OCI-LY7 (cell line): ENCODE measurements around the gene SLC25A21. TPM values are rescaled to one million over a fixed set of nuclear protein-coding genes. Genes with fewer than 3 reads are reported as not detected.
"Not testable (repeated sequence)": the region's sequence is repeated elsewhere in the genome, so short reads cannot be mapped to it uniquely, and the experiment has no call there.

Source experiments
- BruUV-seq: library from RNA; stranded (reverse); fragments of 400-500 nt; replicated peaks from 2 replicates; lab custom pipeline; 2021; lab: Mats Ljungman, UMichigan
- CTCF ChIA-PET: fragments of 300-600 bp; sonication (Branson Sonifier 250); formaldehyde crosslinking; loops from one replicate; lab custom pipeline; 2022; ENCODE audit warnings: antibody characterized with exemption; ENCODE audit not compliant: unreplicated experiment; lab: Charles Lee
- POLR2A ChIA-PET: fragments of 300-600 bp; sonication (Branson Sonifier 250); formaldehyde crosslinking; loops from one replicate; lab custom pipeline; 2022; ENCODE audit warnings: antibody characterized with exemption; lab: Charles Lee
- DNase-seq: peaks from one replicate; pipeline ENCODE4 v3.0.0-alpha.2; 2015; ENCODE audit warnings: low spot score
- H2AFZ ChIP-seq: fragments of 200-600 bp; sonication (generic), shearing (Covaris generic); 2 replicates; pipeline ENCODE4 v1.6.1; 2014; ENCODE audit warnings: mild to moderate bottlenecking, antibody characterized with exemption, low read length, moderate library complexity
- H3K27ac ChIP-seq: fragments of 200-600 bp; sonication (generic); 2 replicates; pipeline ENCODE4 v1.5.1; 2014; ENCODE audit warnings: mixed run types, low read depth, mild to moderate bottlenecking, moderate library complexity, low read length, inconsistent platforms; ENCODE audit not compliant: poor library complexity, severe bottlenecking
- H3K36me3 ChIP-seq: fragments of 200-600 bp; sonication (generic); 2 replicates; pipeline ENCODE4 v1.6.1; 2014; ENCODE audit warnings: mild to moderate bottlenecking, antibody characterized with exemption, low read length, moderate library complexity, mixed read lengths; ENCODE audit not compliant: insufficient read depth
- H3K4me1 ChIP-seq: fragments of 200-600 bp; sonication (generic); 2 replicates; pipeline ENCODE4 v1.5.1; 2014; ENCODE audit warnings: mild to moderate bottlenecking, low read length; ENCODE audit not compliant: insufficient read depth, poor library complexity, severe bottlenecking
- H3K4me2 ChIP-seq: fragments of 200-600 bp; sonication (generic); 2 replicates; pipeline ENCODE4 v1.6.1; 2014; ENCODE audit warnings: mild to moderate bottlenecking, low read length
- H3K4me3 ChIP-seq: fragments of 200-600 bp; sonication (generic); 2 replicates; pipeline ENCODE4 v1.5.1; 2014; ENCODE audit warnings: mild to moderate bottlenecking, low read depth, low read length; ENCODE audit not compliant: poor library complexity, severe bottlenecking
- H3K79me2 ChIP-seq: fragments of 200-600 bp; sonication (generic); 2 replicates; pipeline ENCODE4 v1.6.1; 2016; ENCODE audit warnings: low read depth, mild to moderate bottlenecking, low read length, moderate library complexity, mixed read lengths; ENCODE audit not compliant: insufficient read depth
- H3K9me2 ChIP-seq: fragments of 200-600 bp; sonication (generic); 2 replicates; pipeline ENCODE4 v1.6.1; 2016; ENCODE audit warnings: mild to moderate bottlenecking, low read length, mixed read lengths; ENCODE audit not compliant: insufficient read depth
- H3K9me3 ChIP-seq: fragments of 200-600 bp; sonication (generic); 2 replicates; pipeline ENCODE4 v1.6.1; 2014; ENCODE audit warnings: mild to moderate bottlenecking, mixed run types, low read length, mixed read lengths
- H4K20me1 ChIP-seq: fragments of 200-600 bp; sonication (generic); 2 replicates; pipeline ENCODE4 v1.6.1; 2014; ENCODE audit warnings: mild to moderate bottlenecking, antibody characterized with exemption, low read length, moderate library complexity, mixed read lengths; ENCODE audit not compliant: insufficient read depth
- EZH2phosphoT487 ChIP-seq: fragments of 200-600 bp; sonication (generic); IDR thresholded peaks from 2 replicates; pipeline ENCODE4 v1.6.1; 2018; ENCODE audit warnings: low read depth, borderline replicate concordance, mild to moderate bottlenecking, mixed run types, antibody characterized with exemption, low read length, moderate library complexity, mixed read lengths
- intact Hi-C: fragments of 100-400 bp; cut with micrococcal nuclease; formaldehyde crosslinking; loops from one replicate; pipeline ENCODE4 v1.10.0; 2022; ENCODE audit not compliant: unreplicated experiment
- total RNA-seq, 2 experiments: library from RNA; depleted of rRNA in 1 of 2; stranded (reverse); fragments of >200 nt in 1 of 2; shearing (Covaris generic) in 1 of 2; gene quantifications; 2 replicates each; pipeline ENCODE4 v1.2.3, GENCODE V29; 2014 to 2022
- TF ChIP-seq, protein P1 (sequence below): fragments of 200-600 bp; sonication (generic); conservative IDR thresholded peaks from 2 replicates; pipeline ENCODE4 v1.5.1; 2014; ENCODE audit warnings: mild to moderate bottlenecking, antibody characterized with exemption, low read length, moderate library complexity, mixed read lengths

The SLC25A21 gene
- total RNA-seq, 2 experiments from 2014 or later, result not detected

DNA sequence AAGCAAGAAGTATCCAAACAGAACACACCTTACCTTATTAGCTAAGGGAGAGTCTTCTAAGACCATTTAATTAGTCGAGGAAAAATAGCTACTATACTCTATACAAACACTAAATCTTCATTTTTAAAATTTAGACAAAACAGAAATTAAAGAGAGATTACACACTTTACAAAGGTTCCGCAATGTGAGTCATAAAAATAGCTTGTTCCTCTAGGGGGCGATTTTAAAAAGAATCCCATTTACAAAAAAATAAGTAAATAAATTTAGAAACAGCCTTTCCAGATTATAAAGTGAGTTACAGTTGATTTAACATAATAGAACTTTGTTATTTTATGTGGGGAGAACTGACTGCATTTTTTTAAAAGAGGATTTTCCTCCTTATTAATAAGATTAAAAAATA, 309.1 kb downstream of the SLC25A21 start:
- Histone ChIP-seq H3K4me2 (no peak overlapping the region), H3K79me2 (no peaks in the 10 kb centered on the region), H3K27ac (no peak overlapping the region), H3K4me1 (no peaks in the 10 kb centered on the region), H2AFZ (no peak overlapping the region), H3K4me3 (no peak overlapping the region), H3K36me3 (no peaks in the 10 kb centered on the region), H3K9me3 (no peaks in the 10 kb centered on the region), H3K9me2 (no peaks in the 10 kb centered on the region), H4K20me1 (no peaks in the 10 kb centered on the region)
- CTCF ChIA-PET, result no interaction called here
- POLR2A ChIA-PET, result interaction anchor here (1.2 kb wide), 1 partner anchor 39 kb away, joined by 8 read pairs; no protein-coding TSS in a partner anchor
- intact Hi-C loops, result no loop called here
- no peak for TF ChIP-seq EZH2phosphoT487
- TF ChIP-seq, protein P1, sequence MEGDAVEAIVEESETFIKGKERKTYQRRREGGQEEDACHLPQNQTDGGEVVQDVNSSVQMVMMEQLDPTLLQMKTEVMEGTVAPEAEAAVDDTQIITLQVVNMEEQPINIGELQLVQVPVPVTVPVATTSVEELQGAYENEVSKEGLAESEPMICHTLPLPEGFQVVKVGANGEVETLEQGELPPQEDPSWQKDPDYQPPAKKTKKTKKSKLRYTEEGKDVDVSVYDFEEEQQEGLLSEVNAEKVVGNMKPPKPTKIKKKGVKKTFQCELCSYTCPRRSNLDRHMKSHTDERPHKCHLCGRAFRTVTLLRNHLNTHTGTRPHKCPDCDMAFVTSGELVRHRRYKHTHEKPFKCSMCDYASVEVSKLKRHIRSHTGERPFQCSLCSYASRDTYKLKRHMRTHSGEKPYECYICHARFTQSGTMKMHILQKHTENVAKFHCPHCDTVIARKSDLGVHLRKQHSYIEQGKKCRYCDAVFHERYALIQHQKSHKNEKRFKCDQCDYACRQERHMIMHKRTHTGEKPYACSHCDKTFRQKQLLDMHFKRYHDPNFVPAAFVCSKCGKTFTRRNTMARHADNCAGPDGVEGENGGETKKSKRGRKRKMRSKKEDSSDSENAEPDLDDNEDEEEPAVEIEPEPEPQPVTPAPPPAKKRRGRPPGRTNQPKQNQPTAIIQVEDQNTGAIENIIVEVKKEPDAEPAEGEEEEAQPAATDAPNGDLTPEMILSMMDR, result 0 out of 2 replicates have a peak, but pooled peaks have one; percentile 18
- no peak for DNase-seq
- no TSS peak for BruUV-seq

DNA sequence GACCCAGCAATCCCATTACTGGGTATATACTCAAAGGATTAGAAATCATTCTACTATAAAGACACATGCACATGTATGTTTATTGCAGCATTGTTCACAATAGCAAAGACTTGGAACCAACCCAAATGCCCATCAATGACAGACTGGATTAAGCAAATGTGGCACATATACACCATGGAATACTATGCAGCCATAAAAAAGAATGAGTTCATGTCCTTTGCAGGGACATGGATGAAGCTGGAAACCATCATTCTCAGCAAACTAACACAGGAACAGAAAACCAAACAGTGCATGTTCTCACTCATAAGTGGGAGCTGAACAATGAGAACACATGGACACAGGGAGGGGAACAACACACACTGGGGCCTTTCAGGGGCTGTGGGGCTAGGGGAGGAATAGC, 310.2 kb downstream of the SLC25A21 start:
- H3K27ac ChIP-seq, H3K4me2 ChIP-seq, H3K4me3 ChIP-seq, BruUV-seq, POLR2A ChIA-PET, H3K79me2 ChIP-seq, intact Hi-C loops, H3K36me3 ChIP-seq, H3K9me3 ChIP-seq, H4K20me1 ChIP-seq, H2AFZ ChIP-seq, CTCF ChIA-PET, H3K4me1 ChIP-seq, DNase-seq, H3K9me2 ChIP-seq: not testable (repeated sequence)

DNA sequence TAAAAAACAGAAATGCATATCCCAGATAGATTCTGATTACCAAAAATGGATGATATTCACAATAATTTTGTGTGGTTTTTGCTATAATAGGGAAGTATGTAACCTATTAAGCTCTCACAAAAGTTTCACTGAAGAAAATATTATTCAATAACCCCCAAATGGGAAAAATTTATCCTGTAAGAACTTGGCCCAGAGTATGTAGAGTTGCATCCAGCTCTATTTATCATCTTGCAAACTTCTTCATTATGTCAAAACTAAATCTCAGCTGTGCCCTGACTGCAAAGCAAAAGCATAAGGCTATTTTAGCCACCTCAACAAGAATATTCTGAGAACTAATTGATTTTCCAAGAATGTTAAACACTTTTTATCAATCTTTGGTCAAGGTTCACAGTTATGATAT, 311.6 kb downstream of the SLC25A21 start:
- intact Hi-C loops, result no loop called here
- TF ChIP-seq, protein P1, result no peak
- TF ChIP-seq EZH2phosphoT487, result no peak
- CTCF ChIA-PET, result no interaction called here
- Histone ChIP-seq H3K4me3 (no peak overlapping the region), H3K9me2 (no peaks in the 10 kb centered on the region), H3K27ac (no peak overlapping the region), H3K36me3 (no peaks in the 10 kb centered on the region), H3K79me2 (no peaks in the 10 kb centered on the region), H2AFZ (no peak overlapping the region), H3K9me3 (no peaks in the 10 kb centered on the region), H3K4me1 (no peaks in the 10 kb centered on the region), H3K4me2 (no peak overlapping the region), H4K20me1 (no peaks in the 10 kb centered on the region)
- POLR2A ChIA-PET, result interaction anchor here (0.5 kb wide), 1 partner anchor 1629 kb away, joined by 3 read pairs; no protein-coding TSS in a partner anchor
- DNase-seq, result no peak
- BruUV-seq, result no TSS peak
